GM13976 (cell line): ENCODE measurements around the gene PARN.
"Not testable (repeated sequence)": the region's sequence is repeated elsewhere in the genome, so short reads cannot be mapped to it uniquely, and the experiment has no call there.

Source experiments
- DNase-seq: peaks from one replicate; pipeline ENCODE4 v3.0.0; 2012; ENCODE audit warnings: low spot score
- in situ Hi-C: fragments of 300-500 bp; cut with MboI; formaldehyde crosslinking; loops from one replicate; pipeline ENCODE4 v1.12.0; 2022; ENCODE audit warnings: low sequenced_read_pairs, mixed read lengths, inconsistent platforms; ENCODE audit not compliant: unreplicated experiment
- TF ChIP-seq, protein P1 (sequence below): IDR thresholded peaks from 2 replicates; pipeline ENCODE4 v1.5.1; 2012; ENCODE audit warnings: borderline replicate concordance, mild to moderate bottlenecking; ENCODE audit not compliant: insufficient read depth; ENCODE audit errors: extremely low read depth, missing control alignments, control extremely low read depth

The PARN gene

DNA sequence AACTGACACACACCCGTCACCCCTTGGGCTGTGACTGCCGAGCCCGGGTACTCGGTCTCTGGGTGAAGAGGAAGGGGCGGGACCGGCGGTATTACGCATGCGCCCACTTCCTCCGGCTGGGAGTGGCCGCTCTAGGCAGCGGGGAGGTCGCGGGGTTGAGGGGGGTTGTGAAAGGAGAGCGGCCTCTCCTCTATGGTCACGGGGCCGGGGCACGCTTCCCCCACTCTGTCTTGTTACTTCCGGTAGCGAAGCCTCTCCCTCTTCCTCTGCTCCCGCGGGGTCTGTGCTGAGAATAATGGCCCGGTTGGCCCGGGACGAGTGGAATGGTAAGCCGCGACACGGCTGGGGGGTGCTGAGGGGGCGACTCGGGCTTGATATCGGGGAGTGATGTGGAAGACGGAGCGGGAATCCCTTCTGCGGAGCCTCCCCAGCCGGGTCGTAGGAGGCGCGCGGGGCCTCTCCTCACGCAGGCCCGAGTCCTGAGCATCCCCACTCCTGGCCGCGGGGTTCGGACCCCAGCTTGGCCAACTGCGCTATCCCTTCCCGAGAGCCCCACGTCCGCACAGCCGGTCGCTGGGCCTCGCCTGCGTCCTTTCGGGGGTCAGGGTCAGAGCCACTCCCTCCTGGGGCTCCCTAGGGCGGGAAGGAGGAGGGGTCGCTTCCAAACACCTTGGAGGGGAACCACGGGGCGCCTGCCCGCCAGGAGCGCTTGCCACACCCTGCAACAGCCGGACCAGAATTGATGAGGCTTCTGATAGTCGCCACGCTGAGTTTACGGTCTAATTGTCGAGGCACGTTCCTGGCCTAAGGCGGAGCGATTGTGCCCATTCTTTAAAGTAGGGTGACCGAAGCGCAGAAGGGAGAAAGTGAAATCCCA lies 2.9 kb upstream of the PARN start, which contains the start of gene BFAR:
BFAR (plus strand) TSS at position 259 of the 877 bp plus-strand sequence. CDS start 11,396 bp downstream, outside the sequence.
- in situ Hi-C loops = no loop called here
- TF ChIP-seq, protein P1, sequence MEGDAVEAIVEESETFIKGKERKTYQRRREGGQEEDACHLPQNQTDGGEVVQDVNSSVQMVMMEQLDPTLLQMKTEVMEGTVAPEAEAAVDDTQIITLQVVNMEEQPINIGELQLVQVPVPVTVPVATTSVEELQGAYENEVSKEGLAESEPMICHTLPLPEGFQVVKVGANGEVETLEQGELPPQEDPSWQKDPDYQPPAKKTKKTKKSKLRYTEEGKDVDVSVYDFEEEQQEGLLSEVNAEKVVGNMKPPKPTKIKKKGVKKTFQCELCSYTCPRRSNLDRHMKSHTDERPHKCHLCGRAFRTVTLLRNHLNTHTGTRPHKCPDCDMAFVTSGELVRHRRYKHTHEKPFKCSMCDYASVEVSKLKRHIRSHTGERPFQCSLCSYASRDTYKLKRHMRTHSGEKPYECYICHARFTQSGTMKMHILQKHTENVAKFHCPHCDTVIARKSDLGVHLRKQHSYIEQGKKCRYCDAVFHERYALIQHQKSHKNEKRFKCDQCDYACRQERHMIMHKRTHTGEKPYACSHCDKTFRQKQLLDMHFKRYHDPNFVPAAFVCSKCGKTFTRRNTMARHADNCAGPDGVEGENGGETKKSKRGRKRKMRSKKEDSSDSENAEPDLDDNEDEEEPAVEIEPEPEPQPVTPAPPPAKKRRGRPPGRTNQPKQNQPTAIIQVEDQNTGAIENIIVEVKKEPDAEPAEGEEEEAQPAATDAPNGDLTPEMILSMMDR = no peak
- peak; percentile 96 for DNase-seq

- in situ Hi-C loops, DNase-seq: not testable (repeated sequence)
Measured at GRCh38 chr16:14630620-14631330, 715 bp upstream of the PARN start.

GRCh38 chr16:14629612-14629918 lies 495 bp downstream of the PARN start:
- TF ChIP-seq, protein P1 = no peak
- no peak for DNase-seq
- in situ Hi-C loops = no loop called here

DNA sequence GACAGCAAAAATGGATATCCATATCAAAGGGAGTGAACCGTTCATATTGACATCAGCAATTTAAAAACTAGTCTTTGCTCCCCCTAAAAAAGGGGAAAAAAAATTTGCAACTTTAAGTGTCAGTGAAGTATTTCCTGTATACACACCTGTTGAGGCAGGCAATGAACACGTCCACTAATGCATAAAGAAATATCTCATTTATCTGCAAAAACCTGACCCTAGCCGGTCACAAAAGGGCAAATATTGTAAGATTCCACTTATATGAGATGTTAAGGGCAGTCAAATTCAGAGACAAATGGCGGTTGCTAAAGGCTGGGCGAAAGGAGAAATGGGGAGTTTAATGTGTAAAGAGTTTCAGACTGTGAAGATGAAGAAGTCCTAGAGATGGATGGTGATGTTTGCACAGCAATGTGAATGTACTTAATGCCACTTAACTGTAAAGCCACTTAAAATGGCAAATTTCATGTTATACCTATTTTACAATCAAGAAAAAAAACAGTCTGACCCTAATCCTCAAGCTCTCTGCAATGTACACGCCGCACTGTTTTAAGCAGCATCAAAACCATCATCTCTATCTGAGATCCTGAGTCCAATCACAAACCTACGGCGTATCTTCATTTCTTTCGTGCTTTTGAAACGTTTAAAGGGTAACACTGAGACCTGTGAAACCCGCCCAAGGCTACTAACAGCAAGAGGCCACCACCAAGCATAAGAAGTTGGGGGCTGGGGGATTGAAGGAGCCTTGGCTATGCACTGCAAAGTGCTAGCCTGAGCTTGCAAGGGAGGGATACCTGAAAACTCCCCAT lies 1.1 kb downstream of the PARN start:
- TF ChIP-seq, protein P1 = no peak
- in situ Hi-C loops = no loop called here
- DNase-seq = no peak

- in situ Hi-C loops = no loop called here
- DNase-seq = no peak
- TF ChIP-seq, protein P1 = no peak
Measured at GRCh38 chr16:14627078-14627477, 3.0 kb downstream of the PARN start.

- DNase-seq = no peak
- in situ Hi-C loops = no loop called here
- TF ChIP-seq, protein P1 = no peak
Measured at GRCh38 chr16:14618566-14618965, 11.5 kb downstream of the PARN start.

- DNase-seq = no peak
- in situ Hi-C loops = no loop called here
- TF ChIP-seq, protein P1 = no peak
Measured at GRCh38 chr16:14616280-14616679, 13.8 kb downstream of the PARN start.
